Measurements from ENCODE around the gene TPRA1. TPM values are rescaled to one million over a fixed set of nuclear protein-coding genes. Genes with fewer than 3 reads are reported as not detected.

TPRA1 gene
- total RNA-seq, 1 experiment from 2014 or later, result 24.2 TPM

DNA sequence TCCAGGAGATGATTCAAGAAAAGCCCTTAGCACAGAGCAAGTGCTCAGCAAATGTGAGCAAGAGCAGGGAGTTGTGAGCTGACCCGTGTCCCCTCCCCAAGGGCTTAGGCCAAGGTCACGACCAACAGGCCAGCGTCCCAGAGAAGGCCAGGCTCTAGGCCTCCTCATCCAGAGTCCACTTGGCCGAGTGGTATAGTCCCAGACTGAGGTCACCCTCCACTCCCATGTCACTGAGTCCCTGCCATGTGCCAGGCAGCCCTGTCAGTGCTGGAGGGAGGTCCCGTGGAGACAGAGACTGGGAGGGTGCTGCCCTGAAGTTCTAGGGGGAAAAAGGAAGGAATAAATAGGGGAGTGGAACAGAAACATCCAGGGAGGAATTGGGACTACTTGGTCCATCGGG lies 44.0 kb downstream of the TPRA1 start:
- POLR2A ChIA-PET, result interaction anchor here (1.2 kb wide), 1 partner anchor 91 kb away, joined by 3 read pairs; no protein-coding TSS in a partner anchor
- Mint-ChIP-seq H3K9me3 (no peaks in the 10 kb centered on the region), H3K27ac (no peak overlapping the region)

DNA sequence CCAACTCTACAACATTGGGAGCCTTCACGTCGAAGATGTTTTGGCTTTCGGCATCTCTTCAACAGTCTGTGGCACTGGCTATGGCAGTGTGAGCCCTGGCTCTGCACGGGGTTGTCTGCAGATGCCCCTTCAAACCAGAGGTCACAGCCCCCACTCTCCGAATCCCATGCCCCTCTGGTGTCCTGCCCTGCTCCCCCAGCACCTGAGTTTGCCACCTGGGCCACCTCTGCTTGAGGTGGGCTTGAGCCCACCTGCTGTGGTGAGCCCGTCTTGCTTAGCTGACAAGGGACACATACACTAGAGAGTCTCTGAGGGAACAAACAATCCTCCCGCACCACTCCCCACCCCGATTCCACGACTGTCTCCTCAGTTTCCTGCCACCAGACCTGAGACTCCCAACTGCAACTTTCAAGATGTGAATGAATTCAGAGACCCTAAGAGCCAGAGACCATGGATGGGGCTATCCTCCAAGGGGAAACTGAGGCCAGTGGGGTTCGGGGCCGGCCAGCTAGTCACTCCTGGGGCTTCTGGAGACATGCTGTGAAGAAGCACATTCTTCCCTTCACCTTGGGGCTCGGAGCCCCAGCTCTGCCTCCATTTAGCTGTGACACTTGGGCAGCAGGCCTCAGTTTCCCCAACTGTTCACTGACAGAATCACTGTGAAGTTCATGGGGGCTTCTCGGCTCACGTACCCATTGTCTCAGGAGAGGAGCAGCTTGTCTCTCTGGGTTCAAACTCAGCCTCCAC lies 44.6 kb downstream of the TPRA1 start:
- DNase-seq (ENCODE audit: low spot score) (no peak), ATAC-seq (no peak)
- H3K9me3 Mint-ChIP-seq, result no peaks in the 10 kb centered on the region
- no peak for TF ChIP-seq SP1 (CRISPR knock-in tag; conservative IDR thresholded peaks at IDR 0.05)
- TF ChIP-seq TP53 (CRISPR knock-in tag; IDR thresholded peaks at IDR 0.05), result no peak
- no peak for TF ChIP-seq ZNF232 (CRISPR knock-in tag; IDR thresholded peaks at IDR 0.05)
- ChIA-PET POLR2A (no interaction called here), CTCF (interaction anchor here (0.7 to 6.5 kb wide), 10 partner anchors 8 to 866 kb away, joined by 3 to 106 read pairs (median 11); no protein-coding TSS in a partner anchor)
- peaks cover 8% of the 10 kb centered on the region; the same call in 1 of the 2 replicates for H3K27me3 Mint-ChIP-seq (ENCODE audit: low read depth)
- 0 out of 2 replicates have a peak overlapping the region, but pooled peaks have one; percentile 75 for H3K4me3 Mint-ChIP-seq
- no peaks in the 10 kb centered on the region for H3K36me3 Mint-ChIP-seq
- no peak overlapping the region for H3K27ac Mint-ChIP-seq
- H3K4me1 Mint-ChIP-seq, result peaks cover 19% of the 10 kb centered on the region

More for the DNA sequence above, 44.0 kb downstream of the TPRA1 start:
- TF ChIP-seq, protein P1, sequence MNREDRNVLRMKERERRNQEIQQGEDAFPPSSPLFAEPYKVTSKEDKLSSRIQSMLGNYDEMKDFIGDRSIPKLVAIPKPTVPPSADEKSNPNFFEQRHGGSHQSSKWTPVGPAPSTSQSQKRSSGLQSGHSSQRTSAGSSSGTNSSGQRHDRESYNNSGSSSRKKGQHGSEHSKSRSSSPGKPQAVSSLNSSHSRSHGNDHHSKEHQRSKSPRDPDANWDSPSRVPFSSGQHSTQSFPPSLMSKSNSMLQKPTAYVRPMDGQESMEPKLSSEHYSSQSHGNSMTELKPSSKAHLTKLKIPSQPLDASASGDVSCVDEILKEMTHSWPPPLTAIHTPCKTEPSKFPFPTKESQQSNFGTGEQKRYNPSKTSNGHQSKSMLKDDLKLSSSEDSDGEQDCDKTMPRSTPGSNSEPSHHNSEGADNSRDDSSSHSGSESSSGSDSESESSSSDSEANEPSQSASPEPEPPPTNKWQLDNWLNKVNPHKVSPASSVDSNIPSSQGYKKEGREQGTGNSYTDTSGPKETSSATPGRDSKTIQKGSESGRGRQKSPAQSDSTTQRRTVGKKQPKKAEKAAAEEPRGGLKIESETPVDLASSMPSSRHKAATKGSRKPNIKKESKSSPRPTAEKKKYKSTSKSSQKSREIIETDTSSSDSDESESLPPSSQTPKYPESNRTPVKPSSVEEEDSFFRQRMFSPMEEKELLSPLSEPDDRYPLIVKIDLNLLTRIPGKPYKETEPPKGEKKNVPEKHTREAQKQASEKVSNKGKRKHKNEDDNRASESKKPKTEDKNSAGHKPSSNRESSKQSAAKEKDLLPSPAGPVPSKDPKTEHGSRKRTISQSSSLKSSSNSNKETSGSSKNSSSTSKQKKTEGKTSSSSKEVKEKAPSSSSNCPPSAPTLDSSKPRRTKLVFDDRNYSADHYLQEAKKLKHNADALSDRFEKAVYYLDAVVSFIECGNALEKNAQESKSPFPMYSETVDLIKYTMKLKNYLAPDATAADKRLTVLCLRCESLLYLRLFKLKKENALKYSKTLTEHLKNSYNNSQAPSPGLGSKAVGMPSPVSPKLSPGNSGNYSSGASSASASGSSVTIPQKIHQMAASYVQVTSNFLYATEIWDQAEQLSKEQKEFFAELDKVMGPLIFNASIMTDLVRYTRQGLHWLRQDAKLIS (CRISPR knock-in tag; IDR thresholded peaks at IDR 0.05; ENCODE audit: borderline replicate concordance), result no peak
- TF ChIP-seq ZNF232 (CRISPR knock-in tag; IDR thresholded peaks at IDR 0.05) (no peak), ESRRA (CRISPR knock-in tag; IDR thresholded peaks at IDR 0.05; ENCODE audit: borderline replicate concordance) (no peak), MXD4 (CRISPR knock-in tag; IDR thresholded peaks at IDR 0.05; ENCODE audit: borderline replicate concordance) (no peak)
- TF ChIP-seq, protein P2, sequence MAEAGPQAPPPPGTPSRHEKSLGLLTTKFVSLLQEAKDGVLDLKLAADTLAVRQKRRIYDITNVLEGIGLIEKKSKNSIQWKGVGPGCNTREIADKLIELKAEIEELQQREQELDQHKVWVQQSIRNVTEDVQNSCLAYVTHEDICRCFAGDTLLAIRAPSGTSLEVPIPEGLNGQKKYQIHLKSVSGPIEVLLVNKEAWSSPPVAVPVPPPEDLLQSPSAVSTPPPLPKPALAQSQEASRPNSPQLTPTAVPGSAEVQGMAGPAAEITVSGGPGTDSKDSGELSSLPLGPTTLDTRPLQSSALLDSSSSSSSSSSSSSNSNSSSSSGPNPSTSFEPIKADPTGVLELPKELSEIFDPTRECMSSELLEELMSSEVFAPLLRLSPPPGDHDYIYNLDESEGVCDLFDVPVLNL (CRISPR knock-in tag; IDR thresholded peaks at IDR 0.05; ENCODE audit: borderline replicate concordance, low read depth), result no peak
- peak overlapping the region; percentile 75 for H3K4me3 Mint-ChIP-seq
- CTCF ChIA-PET, result interaction anchor here (0.7 to 6.5 kb wide), 12 partner anchors 10 to 842 kb away, joined by 3 to 106 read pairs (median 6); partner anchors contain the start of genes PLXNA1 and PRR20G
- H3K27me3 Mint-ChIP-seq (ENCODE audit: low read depth), result peaks cover 8% of the 10 kb centered on the region; the same call in 1 of the 2 replicates
- DNase-seq (ENCODE audit: low spot score) (no peak), ATAC-seq (no peak)
- H3K36me3 Mint-ChIP-seq, result no peaks in the 10 kb centered on the region
- H3K4me1 Mint-ChIP-seq, result peaks cover 22% of the 10 kb centered on the region

DNA sequence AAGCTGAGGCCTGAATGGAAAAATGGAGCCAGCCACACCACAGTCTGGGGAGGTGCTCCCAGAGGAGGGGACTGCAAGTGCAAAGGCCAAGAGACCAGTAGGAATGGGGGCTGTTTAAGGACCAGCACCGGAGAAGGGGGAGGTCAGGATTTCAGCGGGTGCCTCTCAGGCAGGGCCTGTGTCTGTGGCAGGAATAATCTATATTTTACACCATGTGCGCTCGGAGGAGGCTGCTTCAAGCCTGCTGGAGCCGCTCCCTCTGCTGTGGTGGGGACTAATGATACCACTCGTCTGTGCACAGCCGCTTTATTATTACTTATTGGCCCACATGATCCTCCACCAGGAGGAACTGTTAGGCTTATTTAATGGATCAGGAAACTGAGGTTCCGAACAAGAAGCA lies 45.3 kb downstream of the TPRA1 start:
- ATAC-seq, result no peak
- Mint-ChIP-seq H3K9me3 (no peaks in the 10 kb centered on the region), H3K27me3 (ENCODE audit: low read depth) (peaks cover 8% of the 10 kb centered on the region; the same call in 1 of the 2 replicates), H3K36me3 (no peaks in the 10 kb centered on the region), H3K4me1 (peaks cover 18% of the 10 kb centered on the region), H3K4me3 (no peak overlapping the region), H3K27ac (no peak overlapping the region)
- CTCF ChIA-PET, result interaction anchor here (1.1 to 6.5 kb wide), 8 partner anchors 8 to 865 kb away, joined by 3 to 106 read pairs (median 10); no protein-coding TSS in a partner anchor
- no peak for DNase-seq (ENCODE audit: low spot score)
- no peak for TF ChIP-seq ZNF416 (CRISPR knock-in tag; IDR thresholded peaks at IDR 0.05)
- no peak for TF ChIP-seq EMX1 (CRISPR knock-in tag; IDR thresholded peaks at IDR 0.05)
- no peak for TF ChIP-seq ZNF121 (CRISPR knock-in tag; IDR thresholded peaks at IDR 0.05)
- TF ChIP-seq KAT7 (CRISPR knock-in tag; IDR thresholded peaks at IDR 0.05; ENCODE audit: borderline replicate concordance), result no peak
- TF ChIP-seq, protein P3, sequence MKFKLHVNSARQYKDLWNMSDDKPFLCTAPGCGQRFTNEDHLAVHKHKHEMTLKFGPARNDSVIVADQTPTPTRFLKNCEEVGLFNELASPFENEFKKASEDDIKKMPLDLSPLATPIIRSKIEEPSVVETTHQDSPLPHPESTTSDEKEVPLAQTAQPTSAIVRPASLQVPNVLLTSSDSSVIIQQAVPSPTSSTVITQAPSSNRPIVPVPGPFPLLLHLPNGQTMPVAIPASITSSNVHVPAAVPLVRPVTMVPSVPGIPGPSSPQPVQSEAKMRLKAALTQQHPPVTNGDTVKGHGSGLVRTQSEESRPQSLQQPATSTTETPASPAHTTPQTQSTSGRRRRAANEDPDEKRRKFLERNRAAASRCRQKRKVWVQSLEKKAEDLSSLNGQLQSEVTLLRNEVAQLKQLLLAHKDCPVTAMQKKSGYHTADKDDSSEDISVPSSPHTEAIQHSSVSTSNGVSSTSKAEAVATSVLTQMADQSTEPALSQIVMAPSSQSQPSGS (CRISPR knock-in tag; IDR thresholded peaks at IDR 0.05; ENCODE audit: borderline replicate concordance, low read depth), result no peak
- no peak for TF ChIP-seq ZNF263 (CRISPR knock-in tag; IDR thresholded peaks at IDR 0.05; ENCODE audit: low read depth)
- POLR2A ChIA-PET, result no interaction called here
